Small intestine (tissue), 7 donors: ENCODE results near the gene CNNM1. TPM values are rescaled to one million over a fixed set of nuclear protein-coding genes. Genes with fewer than 3 reads are reported as not detected.

ENCODE experiments used
- DNase-seq, 2 donors: peaks; one replicate each; pipeline versions ENCODE4 v3.0.0 to v3.0.0-alpha.2; 2013
- FAIRE-seq: peaks from 2 replicates; lab custom pipeline; 2012; peaks lifted over from hg19 to GRCh38; lab: Jason Lieb, UNC
- H3K27ac ChIP-seq, 3 donors: one replicate each; pipeline ENCODE4 v1.5.1; 2013; ENCODE audit warnings: low read length in 2 of 3, mild to moderate bottlenecking in 2 of 3, control low read depth in 1 of 3, inconsistent platforms in 1 of 3, low read depth in 1 of 3, moderate library complexity in 1 of 3
- H3K27me3 ChIP-seq, 3 donors: one replicate each; pipeline ENCODE4 v1.6.1; 2013; ENCODE audit warnings: low read length in 3 of 3, inconsistent platforms in 1 of 3; ENCODE audit not compliant: control insufficient read depth in 3 of 3, insufficient read depth in 3 of 3
- H3K36me3 ChIP-seq, 3 donors: one replicate each; pipeline ENCODE4 v1.6.1; 2013; ENCODE audit warnings: low read length in 3 of 3, inconsistent platforms in 1 of 3, low read depth in 1 of 3, mild to moderate bottlenecking in 1 of 3, moderate library complexity in 1 of 3; ENCODE audit not compliant: control insufficient read depth in 3 of 3, insufficient read depth in 2 of 3
- H3K4me1 ChIP-seq, 3 donors: one replicate each; pipeline ENCODE4 v1.6.1; 2013; ENCODE audit warnings: low read length in 2 of 3, inconsistent platforms in 1 of 3, low read depth in 1 of 3, mild to moderate bottlenecking in 1 of 3, moderate library complexity in 1 of 3; ENCODE audit not compliant: control insufficient read depth in 3 of 3, insufficient read depth in 2 of 3
- H3K4me3 ChIP-seq, 3 donors: one replicate each; pipeline ENCODE4 v1.5.1; 2013; ENCODE audit warnings: low read length in 3 of 3, control low read depth in 1 of 3, inconsistent platforms in 1 of 3, low read depth in 1 of 3, mild to moderate bottlenecking in 1 of 3, moderate library complexity in 1 of 3
- H3K9me3 ChIP-seq, 2 donors: one replicate each; pipeline ENCODE4 v1.6.1; 2013; ENCODE audit warnings: low read depth in 1 of 2, low read length in 1 of 2; ENCODE audit not compliant: control insufficient read depth in 2 of 2, insufficient read depth in 1 of 2
- WGBS, 3 donors: extraction: QIAGEN DNeasy Blood & Tissue Kit; methylation state at CpG; one replicate each; pipeline ENCODE4 v1.1.7; 2013; 5-methylcytosine and 5-hydroxymethylcytosine counted together
- polyA plus RNA-seq, 4 donors: library from polyadenylated mRNA; stranded (reverse) in 3 of 4; unstranded in 1 of 4; fragments of 200-250 nt in 3 of 4; fragments of 120-200 nt in 1 of 4; gene quantifications; one replicate each; pipeline versions ENCODE4 v1.2.1 to v1.2.3, GENCODE V29; 2013
- donor health status: healthy with polysubstance abuse.
- donor health status: control.
- donor health status: control.
- donor health status: Bipolar disorder and iron deficiency.
- donor health status: healthy.

Gene CNNM1
- polyA plus RNA-seq, 4 donors = 0.63 to 0.64 TPM; not detected in 2

GRCh38 chr10:99368646-99369045 lies 39.5 kb downstream of the CNNM1 start:
- H3K9me3 ChIP-seq = no peaks in the 10 kb centered on the region
- H3K4me3 ChIP-seq = no peak overlapping the region
- FAIRE-seq (no peak), DNase-seq (no peak)
- no peak overlapping the region for H3K27ac ChIP-seq
- H3K27me3 ChIP-seq = peaks cover 0 to 13% (median 3%) of the 10 kb centered on the region in 3 donors
- no peaks in the 10 kb centered on the region for H3K36me3 ChIP-seq
- H3K4me1 ChIP-seq = no peaks in the 10 kb centered on the region
- WGBS, 3 donors = 33 to 72% (median 36%) methylated on average over 1 of the region's 1 CpG

- FAIRE-seq (no peak), DNase-seq (no peak)
- WGBS, 3 donors = 66 to 81% (median 69%) methylated on average over 5 of the region's 5 CpGs
- H3K36me3 ChIP-seq = no peaks in the 10 kb centered on the region
- H3K4me1 ChIP-seq = no peaks in the 10 kb centered on the region
- no peak overlapping the region for H3K4me3 ChIP-seq
- H3K27me3 ChIP-seq = peaks cover under 1 to 13% (median 3%) of the 10 kb centered on the region in 3 donors
- no peak overlapping the region for H3K27ac ChIP-seq
- H3K9me3 ChIP-seq = no peaks in the 10 kb centered on the region
Observed at GRCh38 chr10:99369126-99369525, 40.0 kb downstream of the CNNM1 start.

DNA sequence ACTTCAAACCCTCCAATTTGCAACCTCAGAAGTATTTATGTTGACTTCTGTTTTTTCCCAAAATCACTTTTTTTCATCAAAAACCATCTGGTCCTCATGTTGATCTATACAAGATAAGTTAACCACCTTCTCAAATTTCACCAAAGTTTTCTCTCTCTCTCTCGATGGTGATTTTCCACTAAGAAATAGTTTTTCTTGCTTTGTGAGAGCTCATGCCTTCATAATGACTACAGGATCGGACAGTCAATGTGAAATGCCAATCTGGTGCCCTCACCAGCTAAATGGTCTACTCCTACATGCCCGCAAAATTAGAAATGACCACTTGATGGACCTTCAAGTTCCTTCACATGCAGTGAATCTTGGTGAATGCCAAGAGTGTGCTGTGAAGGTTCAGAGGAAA lies 40.4 kb downstream of the CNNM1 start:
- peaks cover 2 to 13% (median 3%) of the 10 kb centered on the region in 3 donors for H3K27me3 ChIP-seq
- H3K4me1 ChIP-seq = no peaks in the 10 kb centered on the region
- no peak for FAIRE-seq
- WGBS, 3 donors = 81 to 88% (median 85%) methylated on average over 3 of the region's 3 CpGs
- no peak overlapping the region for H3K27ac ChIP-seq
- no peaks in the 10 kb centered on the region for H3K36me3 ChIP-seq
- no peak overlapping the region for H3K4me3 ChIP-seq
- no peak for DNase-seq
- H3K9me3 ChIP-seq = no peaks in the 10 kb centered on the region

DNA sequence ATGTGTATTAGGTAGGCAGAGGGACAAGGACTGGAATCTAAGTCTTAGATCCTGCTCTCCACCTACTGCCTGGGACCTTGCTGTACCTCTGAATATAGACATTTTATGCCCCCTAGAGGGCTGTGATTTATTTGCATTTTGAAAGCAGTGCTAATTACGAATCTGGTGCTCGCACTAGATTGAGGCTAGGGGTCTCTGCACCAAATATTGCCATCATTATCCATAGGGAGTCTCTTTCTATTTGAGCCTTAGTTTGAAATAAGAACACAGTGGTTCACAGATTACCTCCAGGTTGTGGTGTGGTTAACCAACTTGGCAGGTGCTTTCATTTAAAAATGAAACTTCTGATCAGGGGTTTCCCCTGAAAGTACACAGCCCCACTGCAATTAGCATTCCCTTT lies 41.8 kb downstream of the CNNM1 start:
- no peak overlapping the region for H3K27ac ChIP-seq
- no peaks in the 10 kb centered on the region for H3K9me3 ChIP-seq
- H3K4me1 ChIP-seq = no peaks in the 10 kb centered on the region
- H3K4me3 ChIP-seq = no peak overlapping the region
- WGBS, 3 donors = 7 to 29% (median 10%) methylated on average over 2 of the region's 2 CpGs
- no peaks in the 10 kb centered on the region for H3K36me3 ChIP-seq
- peak in 1 of 2 donors; percentile 33 for DNase-seq
- H3K27me3 ChIP-seq = peaks cover 2 to 10% (median 3%) of the 10 kb centered on the region in 3 donors
- no peak for FAIRE-seq

DNA sequence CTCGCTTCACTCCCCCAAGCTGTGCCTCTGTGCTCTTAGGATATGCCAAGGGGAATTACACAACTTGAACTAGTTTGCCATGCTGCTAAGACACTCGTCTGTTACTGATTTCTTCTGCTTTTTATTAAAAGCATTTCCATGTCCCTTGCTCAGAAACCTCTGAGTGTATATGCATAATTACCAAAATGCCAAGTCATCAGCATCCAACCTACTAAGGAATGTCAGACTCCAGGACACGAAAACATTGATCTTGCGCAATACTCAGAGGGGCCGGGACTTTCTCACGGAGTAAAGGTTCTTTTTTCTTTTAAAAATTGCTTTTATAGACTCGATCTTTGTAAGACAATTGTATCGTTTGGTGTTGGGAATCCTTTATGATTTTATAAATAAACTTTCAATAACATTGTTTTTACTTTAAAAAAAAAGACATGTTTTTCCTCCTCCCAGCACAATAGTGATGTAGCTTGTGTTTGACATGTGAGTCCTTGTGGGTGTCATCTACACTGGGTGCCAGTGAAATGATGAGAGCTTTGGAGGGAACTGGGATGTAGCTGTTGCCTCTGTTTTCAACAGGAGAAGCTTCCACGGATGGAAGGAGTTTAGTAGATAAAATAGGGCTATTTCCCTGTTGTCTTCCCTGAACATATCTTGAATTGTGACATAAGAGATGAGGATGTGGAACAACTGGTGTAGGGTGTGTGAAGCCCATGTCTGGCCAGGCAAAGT lies 43.6 kb downstream of the CNNM1 start:
- no peaks in the 10 kb centered on the region for H3K36me3 ChIP-seq
- H3K9me3 ChIP-seq = no peaks in the 10 kb centered on the region
- WGBS, 3 donors = 64 to 76% (median 70%) methylated on average over 9 of the region's 9 CpGs
- FAIRE-seq (no peak), DNase-seq (no peak)
- H3K27me3 ChIP-seq = peaks cover 2 to 12% (median 3%) of the 10 kb centered on the region in 3 donors
- H3K27ac ChIP-seq = no peak overlapping the region
- no peaks in the 10 kb centered on the region for H3K4me1 ChIP-seq
- no peak overlapping the region for H3K4me3 ChIP-seq

DNA sequence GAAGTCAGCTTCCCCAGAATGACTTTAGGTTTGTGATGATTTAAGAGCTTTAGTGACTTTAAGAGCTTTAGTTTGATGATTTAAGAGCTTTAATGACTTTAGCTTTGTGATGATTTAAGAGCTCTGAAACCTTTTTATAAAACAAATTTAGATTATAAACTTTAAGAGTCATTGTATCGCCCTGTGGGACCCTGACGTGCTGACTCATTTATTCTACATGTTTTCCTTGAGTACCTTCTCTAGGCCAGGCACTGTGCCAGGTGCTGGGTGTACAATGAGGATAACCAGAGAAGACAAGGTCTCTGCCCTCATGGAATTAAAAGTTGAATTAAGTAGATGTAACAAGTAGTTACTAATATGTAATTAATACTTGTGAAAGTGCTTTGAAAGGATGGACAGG lies 45.4 kb downstream of the CNNM1 start:
- H3K36me3 ChIP-seq = no peaks in the 10 kb centered on the region
- H3K27ac ChIP-seq = no peak overlapping the region
- no peak overlapping the region for H3K4me3 ChIP-seq
- no peaks in the 10 kb centered on the region for H3K9me3 ChIP-seq
- H3K4me1 ChIP-seq = no peaks in the 10 kb centered on the region
- DNase-seq (no peak), FAIRE-seq (no peak)
- 49 to 71% (median 51%) methylated on average over 2 of the region's 2 CpGs for WGBS, 3 donors
- H3K27me3 ChIP-seq = peaks cover 2 to 7% (median 3%) of the 10 kb centered on the region in 3 donors

DNA sequence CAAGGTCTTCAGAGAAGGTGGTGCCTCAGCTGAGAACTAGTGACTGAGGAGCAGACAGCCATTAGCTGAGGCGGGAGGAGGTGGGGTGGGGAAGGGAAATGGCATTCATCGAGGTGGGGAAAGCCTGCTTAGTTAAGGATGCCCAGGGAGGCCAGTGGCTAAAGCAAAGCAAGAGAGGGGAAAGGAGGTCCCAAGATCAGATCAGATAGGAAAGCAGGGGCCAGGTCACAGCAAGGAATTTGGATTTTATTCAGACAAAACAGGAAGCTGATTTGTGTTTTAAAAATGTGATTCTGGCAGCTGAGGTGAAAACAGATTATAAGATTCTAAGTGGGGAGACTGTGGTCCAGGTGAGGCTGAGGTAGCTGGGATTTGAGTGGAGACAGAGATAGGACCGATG lies 45.8 kb downstream of the CNNM1 start:
- H3K27me3 ChIP-seq = peaks cover 2 to 7% (median 3%) of the 10 kb centered on the region in 3 donors
- H3K9me3 ChIP-seq = no peaks in the 10 kb centered on the region
- no peaks in the 10 kb centered on the region for H3K4me1 ChIP-seq
- H3K27ac ChIP-seq = no peak overlapping the region
- H3K4me3 ChIP-seq = no peak overlapping the region
- DNase-seq (no peak), FAIRE-seq (no peak)
- WGBS, 3 donors = 66 to 72% (median 69%) methylated on average over 3 of the region's 3 CpGs
- no peaks in the 10 kb centered on the region for H3K36me3 ChIP-seq

DNA sequence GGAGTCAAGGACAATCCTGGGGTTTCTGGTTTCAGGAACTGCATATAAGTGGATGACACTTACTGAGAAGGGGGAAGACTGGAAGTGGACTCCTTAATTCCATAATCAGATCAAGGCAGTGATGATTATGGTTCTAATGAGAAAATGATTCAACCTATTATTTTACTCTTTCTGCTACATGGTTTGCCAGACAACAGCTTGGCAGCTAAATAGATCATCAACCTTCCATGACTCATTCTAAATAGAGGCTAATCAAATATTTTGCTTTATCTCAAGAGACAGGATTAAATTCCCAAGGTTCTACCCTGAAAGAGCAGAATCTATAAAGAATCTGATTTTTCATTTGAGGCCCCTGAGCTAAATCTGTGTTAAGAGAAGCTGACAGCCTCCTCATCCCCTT lies 46.3 kb downstream of the CNNM1 start:
- H3K4me1 ChIP-seq = no peaks in the 10 kb centered on the region
- H3K36me3 ChIP-seq = no peaks in the 10 kb centered on the region
- H3K4me3 ChIP-seq = no peak overlapping the region
- H3K9me3 ChIP-seq = no peaks in the 10 kb centered on the region
- DNase-seq (no peak), FAIRE-seq (no peak)
- no peak overlapping the region for H3K27ac ChIP-seq
- H3K27me3 ChIP-seq = peaks cover 0 to 3% (median 2%) of the 10 kb centered on the region in 3 donors

GRCh38 chr10:99382176-99382575 lies 53.0 kb downstream of the CNNM1 start:
- peaks cover 0 to 4% (median 0%) of the 10 kb centered on the region in 3 donors for H3K27me3 ChIP-seq
- no peak overlapping the region for H3K4me3 ChIP-seq
- DNase-seq (no peak), FAIRE-seq (no peak)
- H3K4me1 ChIP-seq = no peaks in the 10 kb centered on the region
- no peaks in the 10 kb centered on the region for H3K36me3 ChIP-seq
- no peaks in the 10 kb centered on the region for H3K9me3 ChIP-seq
- WGBS, 3 donors = 67 to 73% (median 69%) methylated on average over 1 of the region's 1 CpG
- H3K27ac ChIP-seq = no peak overlapping the region
